WTC11 (cell line): ENCODE measurements around the gene RETREG1. TPM values are rescaled to one million over a fixed set of nuclear protein-coding genes. Genes with fewer than 3 reads are reported as not detected.

Experiments used
- ATAC-seq: fragments of 200-7000 bp; cut with Tn5 transposase; 2 replicates; pipeline ENCODE4 v1.10.0; 2021; ENCODE audit warnings: mild to moderate bottlenecking, moderate library complexity
- CTCF ChIA-PET: fragments of 300-600 bp; sonication (Branson Sonifier 250); formaldehyde crosslinking; loops from one replicate; lab custom pipeline; 2021; ENCODE audit warnings: antibody characterized with exemption; lab: Charles Lee
- POLR2A ChIA-PET: fragments of 350-600 bp; sonication (Branson Sonifier 250); formaldehyde crosslinking; loops from one replicate; lab custom pipeline; 2021; ENCODE audit warnings: antibody characterized with exemption; lab: Charles Lee
- DNase-seq: peaks from one replicate; pipeline ENCODE4 v3.0.0; 2021; ENCODE audit warnings: low spot score
- H3K27ac Mint-ChIP-seq: 2 replicates; pipeline ENCODE4 v1.8.0; 2021; ENCODE audit warnings: mixed read lengths
- H3K27me3 Mint-ChIP-seq: 2 replicates; pipeline ENCODE4 v1.8.0; 2021; ENCODE audit warnings: low read depth, mild to moderate bottlenecking, moderate library complexity, mixed read lengths
- H3K36me3 Mint-ChIP-seq: 2 replicates; pipeline ENCODE4 v1.8.0; 2021; ENCODE audit warnings: mixed read lengths
- H3K4me1 Mint-ChIP-seq: 2 replicates; pipeline ENCODE4 v1.8.0; 2022; ENCODE audit warnings: mixed read lengths
- H3K4me3 Mint-ChIP-seq: 2 replicates; pipeline ENCODE4 v1.8.0; 2021; ENCODE audit warnings: mild to moderate bottlenecking, moderate library complexity, mixed read lengths
- H3K9me3 Mint-ChIP-seq: 2 replicates; pipeline ENCODE4 v1.8.0; 2021; ENCODE audit warnings: mixed read lengths
- ARID4B ChIP-seq: sonication (generic); formaldehyde crosslinking; IDR thresholded peaks from 2 replicates; pipeline ENCODE4 v1.8.0; 2023; ENCODE audit warnings: missing genetic modification reagents, mild to moderate bottlenecking, borderline replicate concordance
- CREM ChIP-seq: sonication (generic); formaldehyde crosslinking; IDR thresholded peaks from 2 replicates; pipeline ENCODE4 v1.8.1; 2022; ENCODE audit warnings: mild to moderate bottlenecking, missing genetic modification reagents, moderate library complexity
- CTCF ChIP-seq: fragments of 200-600 bp; IDR thresholded peaks from 2 replicates; pipeline ENCODE4 v1.8.0; 2022; ENCODE audit warnings: antibody characterized with exemption
- E2F5 ChIP-seq: sonication (generic); formaldehyde crosslinking; IDR thresholded peaks from 2 replicates; pipeline ENCODE4 v1.8.1; 2022; ENCODE audit warnings: mild to moderate bottlenecking, moderate library complexity, missing genetic modification reagents
- FOXP4 ChIP-seq: sonication (generic); formaldehyde crosslinking; IDR thresholded peaks from 2 replicates; pipeline ENCODE4 v1.8.0; 2022; ENCODE audit warnings: mild to moderate bottlenecking, missing genetic modification reagents
- MAX ChIP-seq: sonication (generic); formaldehyde crosslinking; IDR thresholded peaks from 2 replicates; pipeline ENCODE4 v1.8.0; 2022; ENCODE audit warnings: mild to moderate bottlenecking, missing genetic modification reagents
- MYBL2 ChIP-seq: sonication (generic); formaldehyde crosslinking; IDR thresholded peaks from 2 replicates; pipeline ENCODE4 v1.8.1; 2023; ENCODE audit warnings: mild to moderate bottlenecking, moderate library complexity, missing genetic modification reagents
- NFATC4 ChIP-seq: fragments of 250-450 bp; sonication (Bioruptor Pico); IDR thresholded peaks from 2 replicates; pipeline ENCODE4 v1.9.0; 2021; ENCODE audit warnings: mild to moderate bottlenecking
- NR3C1 ChIP-seq: sonication (generic); formaldehyde crosslinking; conservative IDR thresholded peaks from 2 replicates; pipeline ENCODE4 v1.8.1; 2023; ENCODE audit warnings: low read depth, mild to moderate bottlenecking, missing genetic modification reagents
- RORB ChIP-seq: fragments of 250-450 bp; sonication (Bioruptor Pico); IDR thresholded peaks from 2 replicates; pipeline ENCODE4 v1.9.0; 2021; ENCODE audit warnings: mild to moderate bottlenecking
- SMAD4 ChIP-seq: sonication (generic); formaldehyde crosslinking; IDR thresholded peaks from 2 replicates; pipeline ENCODE4 v1.8.0; 2022; ENCODE audit warnings: mild to moderate bottlenecking, missing genetic modification reagents
- STAT6 ChIP-seq: sonication (generic); formaldehyde crosslinking; conservative IDR thresholded peaks from 2 replicates; pipeline ENCODE4 v1.8.1; 2023; ENCODE audit warnings: mild to moderate bottlenecking, low read depth, missing genetic modification reagents, moderate library complexity
- TEAD4 ChIP-seq: sonication (generic); formaldehyde crosslinking; IDR thresholded peaks from 2 replicates; pipeline ENCODE4 v1.8.0; 2022; ENCODE audit warnings: mild to moderate bottlenecking, missing genetic modification reagents
- ZNF121 ChIP-seq: sonication (generic); formaldehyde crosslinking; IDR thresholded peaks from 2 replicates; pipeline ENCODE4 v1.8.0; 2023; ENCODE audit warnings: missing genetic modification reagents
- ZNF219 ChIP-seq: sonication (generic); formaldehyde crosslinking; IDR thresholded peaks from 2 replicates; pipeline ENCODE4 v1.8.0; 2023; ENCODE audit warnings: missing genetic modification reagents, mild to moderate bottlenecking, borderline replicate concordance
- total RNA-seq: library from RNA; stranded (reverse); gene quantifications from 3 replicates; pipeline ENCODE4 v1.2.3, GENCODE V29; 2021

RETREG1 gene
- total RNA-seq, 1 experiment from 2014 or later = 2.2 TPM

GRCh38 chr5:16457451-16457850 is 159.3 kb downstream of the RETREG1 start (continued):
- TF ChIP-seq ARID4B (CRISPR knock-in tag) (no peak), E2F5 (CRISPR knock-in tag) (no peak), MYBL2 (CRISPR knock-in tag) (no peak), ZNF121 (CRISPR knock-in tag) (no peak), CREM (CRISPR knock-in tag) (no peak), FOXP4 (no peak), RORB (no peak), STAT6 (CRISPR knock-in tag) (no peak), SMAD4 (CRISPR knock-in tag) (no peak), NFATC4 (no peak), TEAD4 (no peak), NR3C1 (CRISPR knock-in tag) (no peak), ZNF219 (CRISPR knock-in tag) (no peak), MAX (CRISPR knock-in tag) (no peak)

- Mint-ChIP-seq H3K9me3 (no peaks in the 10 kb centered on the region), H3K4me3 (no peak overlapping the region), H3K27ac (no peak overlapping the region), H3K36me3 (peaks cover 52% of the 10 kb centered on the region), H3K27me3 (no peaks in the 10 kb centered on the region), H3K4me1 (peaks cover 8% of the 10 kb centered on the region)
- ATAC-seq (peak; percentile 74), DNase-seq (no peak)
- TF ChIP-seq NFATC4 (no peak), CTCF (peak; percentile 55; the same call in 1 of the 2 replicates)
- CTCF ChIA-PET = interaction anchor here (0.6 to 7.9 kb wide), 17 partner anchors 9 to 301 kb away, joined by 3 to 82 read pairs (median 4); partner anchors contain the start of gene MARCHF11
- POLR2A ChIA-PET = no interaction called here
These were observed 160.5 kb downstream of the RETREG1 start for GRCh38 chr5:16456103-16456832.
